H9 (cell line): Measurements from ENCODE around the gene FRYL. TPM values are rescaled to one million over a fixed set of nuclear protein-coding genes. Genes with fewer than 3 reads are reported as not detected.

Source experiments
- DNase-seq: peaks from one replicate; pipeline ENCODE4 v3.0.0-alpha.2; 2017
- H2AFZ ChIP-seq: one replicate; pipeline ENCODE4 v1.6.1; 2013; ENCODE audit warnings: mild to moderate bottlenecking, low read length, control low read depth, moderate library complexity
- H2AK5ac ChIP-seq: 2 replicates; pipeline ENCODE4 v1.6.1; 2013; ENCODE audit warnings: low read length, control low read depth, mixed read lengths; ENCODE audit not compliant: insufficient read length
- H2BK120ac ChIP-seq: one replicate; pipeline ENCODE4 v1.6.1; 2013; ENCODE audit warnings: low read depth, mild to moderate bottlenecking, low read length, control low read depth, inconsistent platforms; ENCODE audit not compliant: poor library complexity, severe bottlenecking
- H2BK12ac ChIP-seq: 2 replicates; pipeline ENCODE4 v1.6.1; 2013; ENCODE audit warnings: low read length, control low read depth, mixed read lengths, low read depth; ENCODE audit not compliant: insufficient read length
- H2BK15ac ChIP-seq: 2 replicates; pipeline ENCODE4 v1.6.1; 2013; ENCODE audit warnings: low read depth, low read length, control low read depth
- H2BK20ac ChIP-seq: one replicate; pipeline ENCODE4 v1.6.1; 2013; ENCODE audit warnings: low read depth, mild to moderate bottlenecking, low read length, control low read depth, inconsistent platforms; ENCODE audit not compliant: poor library complexity, severe bottlenecking
- H2BK5ac ChIP-seq: 2 replicates; pipeline ENCODE4 v1.6.1; 2013; ENCODE audit warnings: low read length, control low read depth, mixed read lengths; ENCODE audit not compliant: insufficient read length
- H3K14ac ChIP-seq: 2 replicates; pipeline ENCODE4 v1.6.1; 2013; ENCODE audit warnings: low read length, control low read depth; ENCODE audit not compliant: insufficient read depth
- H3K18ac ChIP-seq: 2 replicates; pipeline ENCODE4 v1.6.1; 2013; ENCODE audit warnings: low read depth, mild to moderate bottlenecking, mixed read lengths, low read length, control low read depth; ENCODE audit not compliant: insufficient read length
- H3K23ac ChIP-seq: 2 replicates; pipeline ENCODE4 v1.6.1; 2013; ENCODE audit warnings: low read length, control low read depth, mixed read lengths, low read depth; ENCODE audit not compliant: insufficient read length
- H3K23me2 ChIP-seq: 2 replicates; pipeline ENCODE4 v1.6.1; 2013; ENCODE audit warnings: low read depth, mild to moderate bottlenecking, mixed read lengths, low read length, control low read depth; ENCODE audit not compliant: insufficient read length, poor library complexity, severe bottlenecking
- H3K27ac ChIP-seq: 2 replicates; pipeline ENCODE4 v1.5.1; 2013; ENCODE audit warnings: low read length, control low read depth, mixed read lengths, low read depth; ENCODE audit not compliant: insufficient read length
- H3K27me3 ChIP-seq: 2 replicates; pipeline ENCODE4 v1.6.1; 2013; ENCODE audit warnings: low read length, control low read depth, inconsistent platforms; ENCODE audit not compliant: insufficient read depth
- H3K4ac ChIP-seq: 2 replicates; pipeline ENCODE4 v1.6.1; 2013; ENCODE audit warnings: low read depth, mild to moderate bottlenecking, control low read depth, inconsistent platforms, low read length, moderate library complexity
- H3K4me1 ChIP-seq: 2 replicates; pipeline ENCODE4 v1.6.1; 2013; ENCODE audit warnings: low read length, control low read depth, inconsistent platforms; ENCODE audit not compliant: insufficient read depth
- H3K4me2 ChIP-seq: 2 replicates; pipeline ENCODE4 v1.6.1; 2013; ENCODE audit warnings: low read length, control low read depth, mixed read lengths; ENCODE audit not compliant: insufficient read length, insufficient read depth
- H3K56ac ChIP-seq: 2 replicates; pipeline ENCODE4 v1.6.1; 2013; ENCODE audit warnings: low read depth, mild to moderate bottlenecking, mixed read lengths, low read length, control low read depth; ENCODE audit not compliant: insufficient read length
- H3K79me1 ChIP-seq: 2 replicates; pipeline ENCODE4 v1.6.1; 2013; ENCODE audit warnings: low read depth, mild to moderate bottlenecking, moderate library complexity, low read length, control low read depth, inconsistent platforms; ENCODE audit not compliant: insufficient read depth, poor library complexity, severe bottlenecking
- H3K79me2 ChIP-seq: 2 replicates; pipeline ENCODE4 v1.6.1; 2013; ENCODE audit warnings: low read length, control low read depth, inconsistent platforms; ENCODE audit not compliant: insufficient read depth
- H3K9ac ChIP-seq: 2 replicates; pipeline ENCODE4 v1.6.1; 2013; ENCODE audit warnings: low read length, control low read depth, mixed read lengths; ENCODE audit not compliant: insufficient read length; ENCODE audit errors: extremely low read depth
- H3K9me3 ChIP-seq: one replicate; pipeline ENCODE4 v1.6.1; 2013; ENCODE audit warnings: low read depth, low read length, inconsistent platforms; ENCODE audit not compliant: control insufficient read depth
- H3T11ph ChIP-seq: one replicate; pipeline ENCODE4 v1.6.1; 2013; ENCODE audit warnings: mild to moderate bottlenecking, low read length, control low read depth, inconsistent platforms
- H4K20me1 ChIP-seq: one replicate; pipeline ENCODE4 v1.6.1; 2013; ENCODE audit not compliant: control insufficient read depth, insufficient read length, insufficient read depth
- H4K5ac ChIP-seq: 2 replicates; pipeline ENCODE4 v1.6.1; 2013; ENCODE audit warnings: low read depth, mild to moderate bottlenecking, mixed read lengths, low read length, control low read depth; ENCODE audit not compliant: insufficient read length
- H4K8ac ChIP-seq: replicated peaks from 2 replicates; pipeline ENCODE4 v1.6.1; 2013; ENCODE audit warnings: low read length, control low read depth, mixed read lengths, low read depth; ENCODE audit not compliant: insufficient read length
- H4K91ac ChIP-seq: 2 replicates; pipeline ENCODE4 v1.6.1; 2013; ENCODE audit warnings: low read depth, mild to moderate bottlenecking, moderate library complexity, mixed read lengths, low read length, control low read depth; ENCODE audit not compliant: insufficient read length
- H3K27ac Mint-ChIP-seq, 3 experiments: 2 replicates in 2 of 3; 3 replicates in 1 of 3; pipeline ENCODE4 v1.8.0; 2020 to 2021; ENCODE audit warnings: mixed read lengths in 3 of 3, mild to moderate bottlenecking in 1 of 3, moderate library complexity in 1 of 3
- H3K27me3 Mint-ChIP-seq: 2 replicates; pipeline ENCODE4 v1.8.0; 2021; ENCODE audit warnings: low read depth, mild to moderate bottlenecking, moderate library complexity, mixed read lengths
- H3K36me3 Mint-ChIP-seq, 3 experiments: 2 replicates in 2 of 3; 3 replicates in 1 of 3; pipeline ENCODE4 v1.8.0; 2020 to 2021; ENCODE audit warnings: low read depth in 3 of 3, mixed read lengths in 3 of 3; ENCODE audit not compliant: insufficient read depth in 1 of 3
- H3K4me1 Mint-ChIP-seq, 2 experiments: 2 replicates each; pipeline ENCODE4 v1.8.0; 2020; ENCODE audit warnings: mixed read lengths in 2 of 2
- H3K4me3 Mint-ChIP-seq, 2 experiments: 2 replicates in 1 of 2; 3 replicates in 1 of 2; pipeline ENCODE4 v1.8.0; 2020 to 2021; ENCODE audit warnings: mild to moderate bottlenecking in 2 of 2, mixed read lengths in 2 of 2, moderate library complexity in 1 of 2
- H3K9me3 Mint-ChIP-seq, 2 experiments: 2 replicates in 1 of 2; 3 replicates in 1 of 2; pipeline ENCODE4 v1.8.0; 2020; ENCODE audit warnings: mild to moderate bottlenecking in 2 of 2, mixed read lengths in 2 of 2, moderate library complexity in 1 of 2
- WGBS: extraction: QIAGEN DNeasy Blood & Tissue Kit; methylation state at CpG from one replicate; pipeline ENCODE4 v1.1.7; 2013; ENCODE audit warnings: missing lambda C conversion rate, low lambda C conversion rate, mixed read lengths; ENCODE audit not compliant: insufficient read length; ENCODE audit errors: extremely low coverage; 5-methylcytosine and 5-hydroxymethylcytosine counted together
- total RNA-seq: library from RNA; stranded (reverse); gene quantifications from 2 replicates; pipeline ENCODE4 v1.2.1, GENCODE V29; 2021
- TF ChIP-seq, protein P1 (sequence below): fragments of 200-600 bp; sonication (generic); conservative IDR thresholded peaks from 3 replicates; pipeline ENCODE4 v1.8.0; 2021; ENCODE audit warnings: antibody characterized with exemption, mild to moderate bottlenecking

The FRYL gene
- total RNA-seq, 1 experiment from 2014 or later: 31.5 TPM

DNA sequence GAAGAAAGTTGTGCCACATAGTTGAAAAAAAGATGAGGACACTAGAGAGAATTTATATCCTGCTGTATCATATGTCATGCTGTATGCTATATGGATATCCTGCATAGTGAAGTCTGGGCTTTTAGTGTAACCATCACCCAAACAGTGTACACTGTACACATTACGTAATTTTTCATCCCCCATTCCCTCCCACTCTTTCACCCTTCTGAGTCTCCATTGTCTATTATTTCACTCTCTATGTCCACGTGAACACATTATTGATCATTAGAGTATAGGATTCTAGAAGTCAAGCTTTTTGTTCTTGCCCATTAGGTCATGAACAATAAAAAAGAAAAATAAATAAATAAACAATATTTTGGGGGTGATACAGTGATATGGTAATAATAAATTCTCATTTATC lies 18.0 kb upstream of the FRYL start:
- Histone ChIP-seq H4K8ac (no peak overlapping the region), H2AFZ (no peak overlapping the region), H2BK5ac (no peak overlapping the region), H2BK12ac (no peak overlapping the region), H3K79me1 (no peaks in the 10 kb centered on the region), H3K18ac (no peak overlapping the region), H3K23ac (no peak overlapping the region), H3K4me1 (peaks cover 4% of the 10 kb centered on the region; the same call in 1 of the 2 replicates), H3K4ac (no peak overlapping the region), H3K27ac (no peak overlapping the region), H2BK120ac (no peak overlapping the region), H2BK20ac (no peak overlapping the region), H4K5ac (no peak overlapping the region), H3K9ac (no peak overlapping the region), H2BK15ac (no peak overlapping the region), H3K14ac (no peak overlapping the region), H2AK5ac (no peak overlapping the region), H4K20me1 (no peaks in the 10 kb centered on the region), H3K9me3 (no peaks in the 10 kb centered on the region), H3K23me2 (no peaks in the 10 kb centered on the region), H3K79me2 (no peaks in the 10 kb centered on the region), H3K27me3 (no peaks in the 10 kb centered on the region), H3K56ac (no peak overlapping the region), H4K91ac (no peak overlapping the region), H3K4me2 (no peak overlapping the region), H3T11ph (no peak overlapping the region)
- no peak overlapping the region for H3K4me3 Mint-ChIP-seq
- no peak overlapping the region for H3K27ac Mint-ChIP-seq
- no peaks in the 10 kb centered on the region for H3K36me3 Mint-ChIP-seq
- peaks cover 16 to 18% of the 10 kb centered on the region in 2 experiments for H3K4me1 Mint-ChIP-seq
- no CpG with 5 or more reads among the region's 2 CpGs for WGBS
- no peak for DNase-seq
- H3K27me3 Mint-ChIP-seq: no peaks in the 10 kb centered on the region
- H3K9me3 Mint-ChIP-seq: no peaks in the 10 kb centered on the region
- TF ChIP-seq, protein P1, sequence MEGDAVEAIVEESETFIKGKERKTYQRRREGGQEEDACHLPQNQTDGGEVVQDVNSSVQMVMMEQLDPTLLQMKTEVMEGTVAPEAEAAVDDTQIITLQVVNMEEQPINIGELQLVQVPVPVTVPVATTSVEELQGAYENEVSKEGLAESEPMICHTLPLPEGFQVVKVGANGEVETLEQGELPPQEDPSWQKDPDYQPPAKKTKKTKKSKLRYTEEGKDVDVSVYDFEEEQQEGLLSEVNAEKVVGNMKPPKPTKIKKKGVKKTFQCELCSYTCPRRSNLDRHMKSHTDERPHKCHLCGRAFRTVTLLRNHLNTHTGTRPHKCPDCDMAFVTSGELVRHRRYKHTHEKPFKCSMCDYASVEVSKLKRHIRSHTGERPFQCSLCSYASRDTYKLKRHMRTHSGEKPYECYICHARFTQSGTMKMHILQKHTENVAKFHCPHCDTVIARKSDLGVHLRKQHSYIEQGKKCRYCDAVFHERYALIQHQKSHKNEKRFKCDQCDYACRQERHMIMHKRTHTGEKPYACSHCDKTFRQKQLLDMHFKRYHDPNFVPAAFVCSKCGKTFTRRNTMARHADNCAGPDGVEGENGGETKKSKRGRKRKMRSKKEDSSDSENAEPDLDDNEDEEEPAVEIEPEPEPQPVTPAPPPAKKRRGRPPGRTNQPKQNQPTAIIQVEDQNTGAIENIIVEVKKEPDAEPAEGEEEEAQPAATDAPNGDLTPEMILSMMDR: no peak
